ENCODE measurements around the gene WNT3A. TPM values are rescaled to one million over a fixed set of nuclear protein-coding genes. Genes with fewer than 3 reads are reported as not detected.
"Not testable (repeated sequence)": the region's sequence is repeated elsewhere in the genome, so short reads cannot be mapped to it uniquely, and the experiment has no call there.

Gene WNT3A
- total RNA-seq = under 1 TPM in 1 of 3 donors, not detected in 2; 0.29 TPM

GRCh38 chr1:228006786-228007048 is at the start of gene WNT3A:
TSS of gene WNT3A (plus strand) at chr1:228006998. CDS start at chr1:228007129, 131 bp downstream.
- Histone ChIP-seq H3K4me1 (no peaks in the 10 kb centered on the region), H3K27me3 (peaks cover 3 to 72% of the 10 kb centered on the region in 2 donors), H3K27ac (no peak within 1 kb of the TSS), H3K36me3 (no peaks in the 10 kb centered on the region), H3K9me3 (no peaks in the 10 kb centered on the region), H3K4me3 (peak within 1 kb of the TSS in 2 of 3 donors; percentile 45 to 66)
- no peak for DNase-seq (ENCODE audit: low spot score in 2 of 2)
- intact Hi-C loops (cut with DNase I; ENCODE audit: low total_unique reads) = no loop called here
- TF ChIP-seq POLR2A (IDR thresholded peaks at IDR 0.05) (no peak), POLR2AphosphoS5 (IDR thresholded peaks at IDR 0.05) (no peak)

- peaks cover 0 to 4% of the 10 kb centered on the region in 2 donors for H3K27me3 ChIP-seq
- peak in 1 of 2 donors; percentile 20 for DNase-seq (ENCODE audit: low spot score in 2 of 2)
- intact Hi-C loops (cut with DNase I; ENCODE audit: low total_unique reads) = loop anchor here (5.0 kb wide), 1 partner anchor 1076 kb away; no protein-coding TSS in a partner anchor
These were observed 48.0 kb upstream of the WNT3A start for GRCh38 chr1:227958617-227959324.

DNA sequence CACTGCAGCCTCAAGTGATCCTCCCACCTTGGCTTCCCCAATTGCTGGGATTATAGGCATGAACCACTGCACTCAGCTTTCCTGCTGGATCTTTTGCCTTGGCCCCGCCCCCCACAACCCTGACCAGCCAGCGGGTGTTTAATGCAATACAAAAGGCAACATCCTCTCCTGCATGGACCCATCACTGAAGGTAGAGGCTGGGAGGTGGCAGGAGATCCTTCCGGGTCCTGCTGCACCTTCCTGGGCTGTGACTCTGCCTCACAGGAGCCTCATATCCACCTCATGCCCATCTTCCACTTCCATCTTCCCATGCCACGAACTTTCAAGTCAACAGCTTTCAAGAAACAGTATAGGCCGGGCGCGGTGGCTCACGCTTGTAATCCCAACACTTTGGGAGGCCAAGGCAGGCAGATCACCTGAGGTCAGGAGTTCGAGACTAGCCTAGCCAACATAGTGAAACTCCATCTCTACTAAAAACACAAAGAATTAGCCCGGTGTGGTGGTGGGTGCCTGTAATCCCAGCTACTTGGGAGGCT is 47.4 kb upstream of the WNT3A start:
- intact Hi-C loops (cut with DNase I; ENCODE audit: low total_unique reads) = loop anchor here (5.0 kb wide), 1 partner anchor 1077 kb away; no protein-coding TSS in a partner anchor
- no peak for DNase-seq (ENCODE audit: low spot score in 2 of 2)
- Histone ChIP-seq H3K27me3 (peaks cover 0 to 4% of the 10 kb centered on the region in 2 donors), H3K36me3 (no peaks in the 10 kb centered on the region), H3K4me1 (no peaks in the 10 kb centered on the region), H3K4me3 (no peak overlapping the region), H3K27ac (no peak overlapping the region), H3K9me3 (peaks cover 0 to 4% of the 10 kb centered on the region in 2 donors)
- TF ChIP-seq POLR2A (IDR thresholded peaks at IDR 0.05) (no peak), CTCF (IDR thresholded peaks at IDR 0.05) (no peak), POLR2AphosphoS5 (IDR thresholded peaks at IDR 0.05) (no peak)

More at GRCh38 chr1:227958617-227959324, 48.0 kb upstream of the WNT3A start:
- no peak overlapping the region for H3K4me3 ChIP-seq
- TF ChIP-seq POLR2A (IDR thresholded peaks at IDR 0.05) (no peak), POLR2AphosphoS5 (IDR thresholded peaks at IDR 0.05) (no peak), CTCF (IDR thresholded peaks at IDR 0.05) (no peak)
- H3K36me3 ChIP-seq = no peaks in the 10 kb centered on the region
- H3K27ac ChIP-seq = no peak overlapping the region
- H3K9me3 ChIP-seq = peaks cover 0 to 4% of the 10 kb centered on the region in 2 donors
- no peaks in the 10 kb centered on the region for H3K4me1 ChIP-seq

DNA sequence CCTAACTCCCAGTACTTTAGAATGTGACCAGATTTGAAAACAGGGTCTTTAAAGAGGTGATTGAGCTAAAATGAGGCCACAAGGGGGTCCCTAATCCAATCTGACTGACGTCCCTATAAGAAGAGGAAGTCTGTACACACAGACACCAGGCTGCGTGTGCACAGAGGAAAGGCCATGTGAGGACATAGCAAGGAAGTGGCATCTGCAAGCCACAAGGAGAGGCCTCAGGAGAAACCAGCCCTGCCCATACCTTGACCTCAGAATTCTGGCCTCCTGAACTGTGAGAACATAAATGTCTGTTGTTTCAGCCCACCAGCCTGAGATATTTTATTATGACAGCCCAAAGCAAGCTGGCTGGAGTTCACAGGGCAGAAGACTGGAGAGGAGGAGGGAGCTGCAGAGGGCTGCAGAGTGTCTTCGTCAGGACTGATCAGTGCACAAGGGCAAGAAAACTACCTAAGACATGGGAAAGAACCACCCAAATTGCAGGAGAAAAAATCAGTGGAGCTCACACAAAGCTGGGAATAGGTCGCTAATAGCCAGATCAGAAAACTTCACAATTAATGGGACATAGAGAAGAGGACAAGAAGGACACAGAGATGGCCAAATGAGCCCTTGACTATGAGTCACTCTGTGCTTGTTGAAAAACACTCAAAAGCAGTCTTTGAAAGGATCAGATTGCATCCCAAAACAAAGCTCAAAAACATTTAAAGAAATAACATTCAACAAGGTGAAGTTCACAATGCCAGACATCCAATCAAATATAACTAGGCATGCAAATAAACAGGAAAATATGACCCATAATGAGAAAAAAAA is 44.9 kb upstream of the WNT3A start:
- Histone ChIP-seq H3K27me3 (peaks cover 0 to 4% of the 10 kb centered on the region in 2 donors), H3K27ac (no peak overlapping the region), H3K4me1 (no peaks in the 10 kb centered on the region), H3K36me3 (no peaks in the 10 kb centered on the region), H3K4me3 (no peak overlapping the region), H3K9me3 (no peaks in the 10 kb centered on the region)
- no peak for DNase-seq (ENCODE audit: low spot score in 2 of 2)
- TF ChIP-seq POLR2A (IDR thresholded peaks at IDR 0.05) (no peak), CTCF (IDR thresholded peaks at IDR 0.05) (no peak), POLR2AphosphoS5 (IDR thresholded peaks at IDR 0.05) (no peak)
- intact Hi-C loops (cut with DNase I; ENCODE audit: low total_unique reads) = no loop called here

- H3K9me3 ChIP-seq; H3K36me3 ChIP-seq; H3K27me3 ChIP-seq; DNase-seq (ENCODE audit: low spot score in 2 of 2); H3K4me1 ChIP-seq; intact Hi-C loops (cut with DNase I; ENCODE audit: low total_unique reads); H3K4me3 ChIP-seq; H3K27ac ChIP-seq: not testable (repeated sequence)
These were observed 40.1 kb upstream of the WNT3A start for GRCh38 chr1:227966733-227967132.

DNA sequence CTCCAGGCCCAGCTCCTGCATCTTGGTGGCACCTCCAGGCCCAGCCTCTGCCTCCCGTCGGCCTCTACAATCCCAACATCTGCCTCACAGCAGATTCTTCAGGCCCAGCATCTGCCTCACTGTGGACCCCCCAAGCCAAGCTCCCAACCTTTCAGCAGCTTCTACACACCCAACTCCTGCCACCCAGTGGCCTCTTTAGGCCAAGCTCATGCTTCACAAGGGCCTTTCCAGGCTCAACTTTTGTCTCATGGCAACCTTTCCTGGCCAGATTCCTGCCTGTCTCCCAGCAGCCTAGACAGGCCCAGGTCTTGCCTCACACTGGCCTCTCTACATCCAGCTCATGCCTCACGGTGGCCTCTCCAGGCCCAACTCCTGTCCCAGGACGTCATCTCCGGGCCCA is 39.0 kb upstream of the WNT3A start:
- H3K27me3 ChIP-seq; H3K9me3 ChIP-seq; DNase-seq (ENCODE audit: low spot score in 2 of 2); H3K36me3 ChIP-seq; intact Hi-C loops (cut with DNase I; ENCODE audit: low total_unique reads); H3K4me1 ChIP-seq; H3K4me3 ChIP-seq; H3K27ac ChIP-seq: not testable (repeated sequence)

DNA sequence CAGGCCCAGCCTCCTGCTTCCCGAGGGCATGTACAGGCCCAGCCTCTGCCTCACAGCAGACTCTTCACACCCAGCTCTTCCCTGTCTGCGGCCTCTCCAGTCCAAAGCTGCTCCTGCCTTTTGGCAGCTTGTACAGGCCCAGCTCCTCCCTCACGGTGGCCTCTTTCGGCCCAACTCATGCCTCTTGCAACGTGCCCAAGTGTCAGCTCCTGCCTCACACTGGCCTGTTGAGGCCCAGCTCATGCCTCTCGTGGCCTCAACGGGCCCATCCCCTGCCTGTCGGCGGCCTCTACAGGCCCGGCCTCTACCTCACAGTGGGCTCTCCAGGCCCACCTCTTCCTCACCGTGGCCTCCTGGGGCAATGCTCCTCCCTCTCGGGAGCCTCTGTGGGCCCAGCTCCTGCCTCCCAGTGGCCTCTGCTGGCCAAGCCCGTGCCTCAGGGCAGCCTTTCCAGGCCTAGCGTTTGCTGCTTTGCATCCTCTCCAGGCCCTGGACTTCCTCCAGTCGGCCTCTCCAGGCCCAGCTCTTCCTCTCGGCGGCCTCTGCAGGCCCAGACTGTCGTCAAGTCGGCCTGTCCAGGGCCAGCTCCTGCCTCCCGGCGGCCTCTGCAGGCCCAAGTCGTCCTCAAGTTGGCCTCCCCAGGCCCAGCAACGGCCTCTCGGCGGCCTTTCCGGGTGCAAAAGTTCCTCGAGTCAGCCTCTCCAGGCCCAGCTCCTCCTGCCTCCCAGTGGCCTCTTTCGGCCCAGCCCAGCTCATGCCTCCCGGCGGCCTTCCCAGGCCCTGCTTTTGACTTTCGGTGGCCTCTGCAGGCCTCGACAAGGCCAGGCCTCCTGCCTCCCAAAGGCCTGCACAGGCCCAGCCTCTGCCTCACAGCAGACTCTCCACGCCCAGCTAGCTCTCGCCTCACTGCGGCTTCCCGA is 36.5 kb upstream of the WNT3A start:
- intact Hi-C loops (cut with DNase I; ENCODE audit: low total_unique reads); H3K9me3 ChIP-seq; H3K4me1 ChIP-seq; H3K36me3 ChIP-seq; H3K4me3 ChIP-seq; H3K27ac ChIP-seq; H3K27me3 ChIP-seq; DNase-seq (ENCODE audit: low spot score in 2 of 2): not testable (repeated sequence)

DNA sequence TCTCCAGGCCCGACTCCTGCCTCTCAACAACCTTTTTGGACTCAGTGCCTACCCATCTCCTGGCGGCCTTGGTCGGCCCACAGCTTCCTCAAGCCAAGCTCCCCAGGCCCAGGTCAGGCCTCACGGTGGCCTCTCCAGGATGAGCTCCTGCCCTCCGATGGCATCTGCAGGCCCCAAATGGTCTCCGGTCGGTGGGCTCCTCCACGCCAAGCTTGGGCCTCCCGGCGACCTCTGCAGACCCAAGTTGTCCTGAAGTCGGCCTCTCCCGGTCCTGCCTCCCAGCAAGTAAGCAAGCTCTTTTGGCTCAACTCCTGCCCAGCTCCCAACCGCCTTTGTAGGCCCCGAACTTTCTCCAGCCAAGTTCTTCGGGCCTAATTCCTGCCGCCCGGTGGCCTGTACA is 35.6 kb upstream of the WNT3A start:
- H3K4me1 ChIP-seq, H3K4me3 ChIP-seq: not testable (repeated sequence)

More for the DNA sequence above, 35.6 kb upstream of the WNT3A start:
- H3K27ac ChIP-seq; intact Hi-C loops (cut with DNase I; ENCODE audit: low total_unique reads); H3K36me3 ChIP-seq; H3K9me3 ChIP-seq; H3K27me3 ChIP-seq; DNase-seq (ENCODE audit: low spot score in 2 of 2): not testable (repeated sequence)

All from breast epithelium (tissue), 4 donors.